Nephron progenitor cell (in vitro differentiated cells): Measurements from ENCODE around the gene DUOX1.

Experiments used
- DNase-seq: peaks from one replicate; pipeline ENCODE4 v3.0.0; 2021
- H3K27ac Mint-ChIP-seq: 2 replicates; pipeline ENCODE4 v1.8.0; 2021; ENCODE audit warnings: mild to moderate bottlenecking, moderate library complexity, mixed read lengths
- H3K27me3 Mint-ChIP-seq: 2 replicates; pipeline ENCODE4 v1.8.0; 2021; ENCODE audit warnings: mild to moderate bottlenecking, low read depth, mixed read lengths; ENCODE audit not compliant: poor library complexity
- H3K36me3 Mint-ChIP-seq: 2 replicates; pipeline ENCODE4 v1.8.0; 2021; ENCODE audit warnings: low read depth, mixed read lengths
- H3K4me1 Mint-ChIP-seq: 2 replicates; pipeline ENCODE4 v1.8.0; 2021; ENCODE audit warnings: mixed read lengths
- H3K4me3 Mint-ChIP-seq: 2 replicates; pipeline ENCODE4 v1.8.0; 2021; ENCODE audit warnings: mild to moderate bottlenecking, moderate library complexity, mixed read lengths
- H3K9me3 Mint-ChIP-seq: 2 replicates; pipeline ENCODE4 v1.8.0; 2021; ENCODE audit warnings: mild to moderate bottlenecking, moderate library complexity, mixed read lengths
- CTCF ChIP-seq: fragments of 200-600 bp; sonication (generic); IDR thresholded peaks from 2 replicates; pipeline ENCODE4 v1.5.0; 2021; ENCODE audit warnings: antibody characterized with exemption

DUOX1 gene

GRCh38 chr15:45185069-45185779 is 55.4 kb downstream of the DUOX1 start:
- Mint-ChIP-seq H3K4me3 (peak overlapping the region; percentile 92), H3K9me3 (no peaks in the 10 kb centered on the region), H3K4me1 (peaks cover 57% of the 10 kb centered on the region), H3K36me3 (peaks cover 21% of the 10 kb centered on the region), H3K27me3 (peaks cover 7% of the 10 kb centered on the region), H3K27ac (peak overlapping the region; percentile 80)
- DNase-seq = no peak
- TF ChIP-seq CTCF = no peak

- peak overlapping the region; percentile 82 for H3K27ac Mint-ChIP-seq
- no peaks in the 10 kb centered on the region for H3K9me3 Mint-ChIP-seq
Measured at GRCh38 chr15:45185903-45186770, 56.3 kb downstream of the DUOX1 start.

DNA sequence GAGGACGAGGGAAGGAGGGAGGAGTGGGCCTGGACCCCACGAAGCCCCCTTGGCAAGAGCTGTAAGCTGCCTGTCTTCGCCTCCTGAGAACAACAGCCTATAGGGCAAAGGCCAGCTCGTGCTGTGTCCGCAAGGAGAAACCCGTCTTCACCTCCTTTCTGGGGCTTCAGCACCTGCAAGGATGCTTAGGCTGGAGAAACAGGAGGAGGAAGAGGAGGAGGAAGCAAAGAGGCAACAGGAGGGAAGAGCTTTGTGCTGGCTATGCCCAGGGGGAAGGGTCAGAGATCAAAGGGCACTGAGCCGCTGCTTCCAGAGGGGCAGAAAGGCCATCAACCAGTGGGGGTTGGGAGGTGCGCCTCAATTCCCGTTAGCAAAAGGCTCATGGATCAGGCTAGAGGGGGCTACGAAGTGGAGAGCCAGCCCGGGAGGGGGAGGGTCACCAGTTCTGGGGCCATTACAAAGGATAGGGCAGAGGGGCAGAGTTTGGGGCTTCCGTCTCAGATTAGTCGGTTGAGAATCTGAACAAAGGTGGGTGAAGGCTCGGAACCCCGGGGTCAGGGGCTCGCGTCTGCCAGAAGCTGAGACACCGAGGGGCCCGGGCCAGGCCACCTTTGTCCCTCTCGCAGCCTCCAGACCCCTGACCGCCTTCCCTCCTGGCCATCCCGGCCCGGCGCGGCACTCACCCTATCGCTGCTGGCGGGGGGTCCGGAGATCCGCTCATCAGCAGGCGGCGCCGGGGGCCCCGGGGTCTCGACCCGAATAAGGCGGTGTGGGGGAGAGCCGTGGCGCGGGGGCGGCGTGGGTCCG is 57.2 kb downstream of the DUOX1 start:
- Mint-ChIP-seq H3K27ac (peak overlapping the region; percentile 82), H3K27me3 (peaks cover 11% of the 10 kb centered on the region), H3K9me3 (no peaks in the 10 kb centered on the region), H3K36me3 (peaks cover 7% of the 10 kb centered on the region), H3K4me3 (peak overlapping the region; percentile 92), H3K4me1 (peaks cover 49% of the 10 kb centered on the region)
- TF ChIP-seq CTCF = no peak
- peak; percentile 59 for DNase-seq

More at GRCh38 chr15:45185903-45186770, 56.3 kb downstream of the DUOX1 start:
- Mint-ChIP-seq H3K36me3 (peaks cover 15% of the 10 kb centered on the region), H3K4me1 (peaks cover 56% of the 10 kb centered on the region), H3K4me3 (peak overlapping the region; percentile 92), H3K27me3 (peaks cover 11% of the 10 kb centered on the region)
- no peak for TF ChIP-seq CTCF
- DNase-seq = no peak

- no peak for DNase-seq
- peak overlapping the region; percentile 92 for H3K4me3 Mint-ChIP-seq
- no peak for TF ChIP-seq CTCF
- H3K9me3 Mint-ChIP-seq = no peaks in the 10 kb centered on the region
- H3K27me3 Mint-ChIP-seq = peaks cover 11% of the 10 kb centered on the region
- peaks cover 45% of the 10 kb centered on the region for H3K4me1 Mint-ChIP-seq
- H3K27ac Mint-ChIP-seq = no peak overlapping the region
- H3K36me3 Mint-ChIP-seq = peaks cover 5% of the 10 kb centered on the region
Measured at GRCh38 chr15:45187578-45187893, 57.7 kb downstream of the DUOX1 start.

DNA sequence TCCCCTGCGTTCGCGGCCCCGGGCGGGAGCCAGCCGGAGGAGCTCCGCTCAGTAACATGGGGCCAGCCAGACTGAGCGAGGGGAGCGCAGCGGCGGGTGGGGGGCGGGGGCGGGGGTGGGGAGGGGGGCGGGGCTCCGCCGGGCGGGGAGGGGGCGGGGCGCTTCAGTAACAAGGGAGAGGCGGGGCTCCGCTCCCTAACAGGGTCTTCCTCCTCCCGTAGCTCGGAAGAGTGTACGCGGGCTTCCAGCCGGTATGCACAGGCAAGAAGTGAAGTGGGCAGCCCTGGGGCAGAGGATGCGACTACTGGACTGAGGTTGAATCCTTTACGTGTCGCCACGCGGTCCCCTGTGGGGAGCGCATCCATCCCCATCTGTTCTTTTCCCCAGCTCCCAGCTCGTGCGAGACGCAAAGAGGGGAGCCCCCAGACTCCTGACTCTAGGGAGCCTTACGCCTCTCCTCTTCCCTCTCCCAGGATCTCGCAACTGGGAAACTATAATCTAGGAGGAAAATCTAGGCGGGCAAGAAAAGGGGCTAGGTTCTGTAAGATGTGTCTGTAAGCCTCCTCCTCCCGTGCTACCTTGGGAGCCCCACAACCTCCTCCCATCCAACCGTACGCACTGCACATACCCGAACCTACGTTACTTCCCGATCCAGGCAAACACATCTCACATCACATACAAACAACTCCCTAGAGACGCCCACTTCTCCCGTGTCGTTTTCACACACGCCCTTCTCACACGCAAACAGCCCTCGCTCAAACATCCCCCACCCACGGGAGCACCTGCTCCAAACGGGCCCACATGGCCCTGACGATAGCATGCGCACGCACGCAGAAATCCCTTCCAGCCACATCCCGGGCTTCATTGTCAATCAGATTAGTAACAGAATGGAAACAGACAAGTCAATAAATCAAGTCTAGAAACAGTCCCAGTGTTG is 58.4 kb downstream of the DUOX1 start, which contains the start of gene SHF:
TSS of gene SHF (minus strand) at position 73 of the 937 bp plus-strand sequence. CDS start at position 58, 15 bp downstream.
- H3K36me3 Mint-ChIP-seq = peaks cover 5% of the 10 kb centered on the region
- H3K4me1 Mint-ChIP-seq = peaks cover 40% of the 10 kb centered on the region
- peak within 1 kb of the TSS; percentile 92 for H3K4me3 Mint-ChIP-seq
- peak within 1 kb of the TSS; percentile 82 for H3K27ac Mint-ChIP-seq
- peak; percentile 80 for DNase-seq
- TF ChIP-seq CTCF = no peak
- H3K9me3 Mint-ChIP-seq = no peaks in the 10 kb centered on the region
- peaks cover 11% of the 10 kb centered on the region for H3K27me3 Mint-ChIP-seq
